Sciatic nerve (tissue), 2 donors: ENCODE results near the gene ZNF423. TPM values are rescaled to one million over a fixed set of nuclear protein-coding genes. Genes with fewer than 3 reads are reported as not detected.
"Not testable (repeated sequence)": the region's sequence is repeated elsewhere in the genome, so short reads cannot be mapped to it uniquely, and the experiment has no call there.

Experiments used
- ATAC-seq: fragments of 200-7000 bp; cut with Tn5 transposase; one replicate; pipeline ENCODE4 v1.9.1; 2020; ENCODE audit warnings: mild to moderate bottlenecking, moderate library complexity
- DNase-seq: peaks from one replicate; pipeline ENCODE4 v3.0.0-alpha.2; 2020; ENCODE audit warnings: low spot score
- intact Hi-C: fragments of 100-400 bp; cut with DNase I; formaldehyde crosslinking; loops from one replicate; pipeline ENCODE4 v1.14.2; 2022
- total RNA-seq: library from RNA; stranded (reverse); fragmentation: NEBNext Ultra II Directional; extraction: Animal tissue kit (Norgen Biotek cat#: 25700); gene quantifications from one replicate; pipeline ENCODE4 v1.2.1, GENCODE V29; 2021
- donor health status: DM: no; HTN: no; CAD: no.
- donor health status: DM: no; HTN: no; CAD: no.

The ZNF423 gene
- total RNA-seq, 1 donor from 2014 or later: 25.3 TPM

DNA sequence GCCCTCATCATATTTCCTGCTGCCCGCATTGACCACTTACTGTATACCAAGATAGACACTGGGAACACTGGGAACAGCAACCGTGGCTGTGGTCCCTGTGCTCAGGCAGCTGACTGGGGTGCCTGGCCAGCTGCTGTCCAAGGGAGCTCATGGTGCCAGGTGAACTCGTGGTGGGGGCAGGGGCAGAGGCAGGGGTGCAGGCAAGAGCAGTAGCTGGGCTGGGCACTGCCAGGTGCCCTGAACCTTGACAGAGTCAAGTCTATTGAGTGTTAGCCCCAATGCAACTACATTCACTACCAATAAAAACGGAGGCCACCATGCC lies 279.8 kb downstream of the ZNF423 start:
- no peak for ATAC-seq
- intact Hi-C loops: no loop called here
- no peak for DNase-seq

DNA sequence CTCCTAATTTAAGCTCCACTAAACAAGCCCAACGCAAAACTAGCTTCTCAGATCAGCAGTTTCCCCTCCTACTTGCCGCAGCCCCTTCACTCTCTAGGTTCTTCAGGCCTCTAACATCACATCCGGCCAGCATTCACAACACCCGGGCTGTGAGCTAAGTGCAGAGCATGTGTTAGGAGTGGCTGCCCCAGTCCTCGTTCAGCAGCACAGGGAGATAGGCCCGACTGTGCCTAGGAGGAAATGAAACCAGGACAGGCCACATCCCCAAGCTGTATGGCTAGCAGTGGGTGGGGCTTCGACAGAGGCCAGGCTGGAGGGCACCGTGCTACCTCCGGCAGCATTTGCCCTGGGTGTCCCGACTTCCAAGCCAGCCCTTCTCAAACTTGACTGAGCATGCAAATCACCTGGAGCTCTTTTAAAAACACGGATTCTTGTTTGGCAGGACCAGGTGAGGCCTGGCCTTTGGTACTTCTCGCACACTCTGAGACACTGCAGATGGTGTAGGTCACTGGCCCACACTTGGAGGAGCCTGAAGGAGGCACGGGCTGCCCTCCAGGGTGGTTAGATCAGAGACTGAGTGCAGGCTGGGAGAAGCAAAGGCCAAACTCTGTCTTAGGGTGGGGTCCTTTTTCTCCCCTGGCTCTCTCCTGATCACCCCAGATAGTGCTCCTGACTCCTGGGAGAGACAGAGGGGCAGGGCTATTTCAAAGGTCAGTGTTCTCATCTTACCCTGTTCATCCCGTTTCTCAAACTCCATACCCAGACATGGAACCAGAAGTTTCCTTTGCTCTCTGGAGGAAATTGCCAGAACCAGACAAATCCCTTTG lies 280.4 kb downstream of the ZNF423 start:
- ATAC-seq (peak; percentile 83), DNase-seq (no peak)
- intact Hi-C loops: no loop called here

DNA sequence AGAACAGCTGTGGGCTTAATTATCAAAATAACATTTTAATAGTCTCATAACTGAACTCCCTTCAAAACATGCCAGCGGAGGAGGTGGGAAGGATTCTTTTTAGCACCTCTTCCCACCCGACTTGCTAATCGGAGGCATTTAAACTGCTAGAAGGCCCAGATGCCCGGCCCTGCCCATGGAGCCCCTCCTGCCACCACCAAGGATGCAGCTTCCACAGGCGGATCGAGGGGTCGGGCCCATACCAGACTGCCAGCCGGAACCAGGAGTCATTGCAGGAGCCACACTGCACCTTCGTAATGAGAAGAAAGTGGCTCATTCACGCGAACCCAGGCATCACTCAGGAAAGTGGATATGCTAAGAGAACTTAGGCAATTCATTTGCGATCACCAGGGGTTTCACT lies 281.1 kb downstream of the ZNF423 start:
- DNase-seq (no peak), ATAC-seq (no peak)
- intact Hi-C loops: no loop called here

DNA sequence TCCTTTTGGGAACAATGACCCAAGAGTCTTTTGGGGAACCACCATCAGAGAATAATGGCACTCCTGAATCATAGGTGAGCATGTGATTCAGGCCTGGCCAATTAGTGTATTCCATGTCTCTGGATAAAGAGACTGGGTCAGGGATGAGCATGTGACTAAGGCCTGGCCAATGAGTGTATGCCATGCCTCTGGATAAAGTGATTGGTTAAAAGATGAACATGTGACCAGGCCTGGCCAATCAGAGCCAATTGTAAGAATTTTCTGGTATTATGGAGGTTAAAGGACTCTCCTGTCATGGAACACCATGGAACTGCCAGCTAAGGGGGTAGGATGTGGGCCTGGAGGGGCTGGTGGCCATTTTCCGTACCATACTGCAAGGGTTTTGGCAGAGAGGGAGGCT lies 288.0 kb downstream of the ZNF423 start:
- ATAC-seq (no peak), DNase-seq (no peak)
- intact Hi-C loops: no loop called here

DNA sequence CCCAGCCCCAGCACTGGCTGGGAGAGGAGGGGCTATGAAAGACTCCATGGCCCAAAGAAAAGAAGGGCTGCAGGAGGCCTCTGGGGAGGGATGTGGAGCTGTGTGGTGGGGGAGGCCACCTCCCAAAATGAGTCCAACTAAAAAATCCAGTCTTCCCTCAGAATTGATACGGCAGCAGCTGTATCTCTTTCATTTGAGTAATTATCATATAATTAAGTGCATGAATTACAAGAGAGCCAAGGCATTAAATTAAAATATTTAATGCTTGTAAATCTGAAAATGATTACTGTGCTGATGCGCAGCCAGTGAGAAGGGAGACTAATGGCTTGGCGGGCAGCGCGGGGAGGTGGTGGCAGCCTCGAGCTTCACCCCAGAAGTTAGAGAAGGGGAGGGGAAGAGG lies 289.5 kb downstream of the ZNF423 start:
- intact Hi-C loops: no loop called here
- no peak for DNase-seq

DNA sequence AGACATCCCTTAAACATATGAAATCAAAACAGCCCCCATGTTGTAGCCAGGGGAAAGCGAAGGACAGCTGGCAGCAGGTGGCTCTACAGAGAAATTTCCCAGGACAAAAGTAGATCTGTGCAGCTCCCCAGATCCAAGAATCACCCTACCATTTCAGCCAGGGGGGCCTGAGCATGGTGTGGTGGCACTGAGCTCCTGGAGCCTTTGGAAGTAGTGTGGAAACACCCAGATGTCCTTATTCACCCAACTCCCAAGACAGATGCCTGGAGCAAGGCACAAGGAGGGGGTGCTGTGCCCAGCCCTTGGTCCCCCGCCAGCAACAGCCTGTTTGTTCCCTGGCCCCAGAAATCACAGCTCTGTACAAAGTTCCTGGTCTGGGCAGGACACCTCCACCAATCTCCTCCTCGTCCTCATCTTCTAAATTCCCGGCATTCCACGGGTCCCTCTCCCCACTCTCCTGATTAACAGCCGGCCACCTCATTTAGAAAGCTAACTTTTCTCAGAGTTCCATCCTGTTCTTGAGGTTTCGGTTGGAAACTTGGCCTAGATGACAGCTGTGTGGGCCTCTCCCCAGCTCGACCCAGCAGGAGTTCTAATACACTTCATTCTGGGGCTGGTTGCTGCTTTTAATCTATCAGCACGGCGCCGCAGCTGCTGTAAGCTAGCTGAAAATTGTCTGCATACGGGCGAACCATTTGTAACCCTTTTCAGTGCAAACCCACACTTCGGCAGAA lies 291.2 kb downstream of the ZNF423 start:
- peak; percentile 31 for ATAC-seq

More for the DNA sequence above, 289.5 kb downstream of the ZNF423 start:
- no peak for ATAC-seq

DNA sequence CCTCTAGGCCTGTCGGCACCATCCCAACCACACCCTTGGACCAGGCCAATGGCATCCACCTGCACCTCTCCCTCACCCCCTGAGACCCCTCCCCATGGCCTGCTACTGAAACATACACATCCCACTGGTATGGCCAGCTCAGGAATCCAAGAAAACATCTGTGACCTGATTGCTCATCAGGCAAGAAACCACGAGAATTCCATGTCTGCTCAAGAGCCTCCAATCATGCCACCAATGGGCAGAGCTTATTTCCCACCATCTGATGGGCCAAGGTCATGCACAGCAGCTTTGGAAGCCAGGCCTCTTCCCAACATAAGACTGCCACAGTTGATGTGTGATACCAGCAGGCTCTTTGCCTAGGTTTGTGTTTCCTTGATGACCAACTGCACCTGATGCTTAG lies 292.2 kb downstream of the ZNF423 start:
- DNase-seq: no peak
- intact Hi-C loops: no loop called here

More for the DNA sequence above, 291.2 kb downstream of the ZNF423 start:
- no peak for DNase-seq
- intact Hi-C loops: no loop called here

DNA sequence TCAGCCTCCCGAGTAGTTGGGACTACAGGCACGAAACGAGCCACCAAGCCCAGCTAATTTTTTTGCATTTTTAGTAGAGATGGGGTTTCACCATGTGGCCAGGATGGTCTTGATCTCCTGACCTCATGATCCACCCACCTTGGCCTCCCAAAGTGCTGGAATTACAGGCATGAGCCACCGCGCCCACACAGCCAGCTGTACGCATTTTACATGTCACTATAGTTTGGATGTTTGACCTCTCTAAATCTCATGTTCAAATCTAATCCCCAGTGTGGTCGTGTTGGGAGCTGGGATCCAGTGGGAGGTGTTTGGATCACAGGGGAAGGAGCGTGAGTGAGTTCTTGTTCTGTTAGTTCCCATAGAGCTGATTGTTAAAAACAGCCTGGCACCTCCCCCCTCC lies 293.0 kb downstream of the ZNF423 start:
- DNase-seq, intact Hi-C loops, ATAC-seq: not testable (repeated sequence)

More for the DNA sequence above, 292.2 kb downstream of the ZNF423 start:
- no peak for ATAC-seq

DNA sequence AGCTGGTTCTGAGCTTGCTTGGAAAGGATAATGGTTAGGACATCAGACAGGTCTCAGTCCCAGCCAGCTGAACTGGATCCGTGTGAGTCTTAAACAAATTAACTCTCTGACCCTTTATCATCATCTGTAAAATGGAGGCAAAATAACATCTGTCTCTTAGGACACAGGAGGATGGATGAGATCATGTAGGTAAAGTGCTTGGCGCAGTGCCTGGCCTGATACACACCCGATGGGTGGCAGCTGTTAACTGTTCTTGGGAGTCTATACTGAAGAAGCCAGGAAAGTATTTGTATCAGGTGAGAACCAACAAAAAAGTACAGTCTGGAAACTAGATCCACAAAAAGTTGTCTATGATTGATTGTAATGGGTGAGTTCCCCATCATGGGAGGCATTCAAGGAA lies 293.7 kb downstream of the ZNF423 start:
- DNase-seq (no peak), ATAC-seq (no peak)
- intact Hi-C loops: no loop called here

DNA sequence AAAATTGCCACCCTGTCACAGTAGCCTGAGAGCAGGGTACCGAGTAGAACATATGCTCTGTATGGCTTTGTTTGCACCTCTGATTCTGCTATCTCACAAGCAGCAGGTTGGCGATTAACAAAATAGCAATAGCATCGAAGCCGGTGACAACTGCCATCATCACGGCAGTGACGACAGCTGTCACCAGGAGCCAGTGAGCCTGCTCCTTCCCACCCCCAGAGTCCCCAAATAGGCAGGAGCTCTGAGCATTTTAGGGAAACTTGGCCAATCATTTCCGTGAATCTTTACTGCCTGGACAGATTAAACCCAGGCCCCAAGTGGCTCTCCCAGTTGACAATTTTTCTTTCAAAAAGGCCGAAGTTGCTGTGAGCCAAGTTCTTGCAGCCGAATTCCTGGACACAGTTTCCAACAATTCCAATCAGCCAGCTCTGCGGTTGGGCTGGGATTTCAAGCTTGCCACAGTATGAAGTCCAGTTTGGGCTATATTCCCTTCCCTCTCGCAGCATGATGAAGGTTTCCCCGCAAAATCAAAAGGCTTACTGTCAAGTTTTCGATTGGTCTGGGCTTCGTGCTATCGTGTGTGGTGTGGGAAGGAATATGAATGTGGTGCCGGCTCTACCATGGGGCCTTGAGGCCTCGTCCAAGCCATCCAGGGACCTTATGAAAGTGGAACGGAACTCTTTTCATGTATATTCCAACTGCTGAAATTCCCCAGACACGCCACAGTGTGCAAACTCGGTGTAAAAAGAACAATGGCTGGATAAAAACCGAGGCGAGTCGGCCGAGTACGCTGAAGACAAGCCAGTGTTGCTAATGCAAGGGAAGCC lies 295.7 kb downstream of the ZNF423 start:
- DNase-seq (no peak), ATAC-seq (peak; percentile 81)
- intact Hi-C loops: no loop called here

DNA sequence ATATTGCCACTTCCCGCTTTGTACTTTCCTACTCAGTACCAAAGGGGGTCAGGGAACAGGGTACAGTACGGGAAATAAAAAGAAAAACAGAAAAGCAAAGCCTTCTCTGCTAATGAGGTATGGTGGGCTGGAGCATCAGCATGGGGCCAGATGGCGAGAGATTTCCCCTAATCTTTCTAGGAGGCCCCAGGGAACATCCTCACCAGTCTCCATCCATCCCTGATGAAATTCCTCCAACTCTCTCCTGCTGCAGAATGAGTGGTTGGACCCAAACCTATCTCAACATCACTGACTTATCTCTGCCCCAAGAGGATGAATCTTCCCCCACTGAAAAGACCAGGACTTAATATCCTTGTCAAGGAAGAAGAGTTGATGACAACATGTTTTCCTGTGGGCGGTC lies 296.7 kb downstream of the ZNF423 start:
- intact Hi-C loops: no loop called here
- no peak for ATAC-seq
- no peak for DNase-seq

DNA sequence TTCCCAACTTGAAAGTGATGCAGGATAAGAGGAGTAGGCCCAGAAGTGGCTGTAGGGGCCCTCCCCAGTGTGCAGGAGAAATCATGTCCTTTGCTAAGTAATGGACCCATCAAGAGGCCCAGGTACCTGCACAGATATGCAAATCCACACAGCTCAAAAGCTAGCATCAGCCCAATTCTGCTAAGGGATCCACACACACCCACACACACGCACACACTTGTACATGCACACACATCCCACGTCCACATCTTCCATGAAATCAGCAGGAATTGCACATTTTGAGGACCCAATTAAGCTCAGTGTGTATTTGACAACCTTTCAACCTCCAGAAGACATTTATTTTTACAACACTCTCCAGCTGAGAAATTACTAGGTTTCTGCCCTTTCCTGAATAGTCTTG lies 297.5 kb downstream of the ZNF423 start:
- intact Hi-C loops: no loop called here
- no peak for DNase-seq
- ATAC-seq: no peak

DNA sequence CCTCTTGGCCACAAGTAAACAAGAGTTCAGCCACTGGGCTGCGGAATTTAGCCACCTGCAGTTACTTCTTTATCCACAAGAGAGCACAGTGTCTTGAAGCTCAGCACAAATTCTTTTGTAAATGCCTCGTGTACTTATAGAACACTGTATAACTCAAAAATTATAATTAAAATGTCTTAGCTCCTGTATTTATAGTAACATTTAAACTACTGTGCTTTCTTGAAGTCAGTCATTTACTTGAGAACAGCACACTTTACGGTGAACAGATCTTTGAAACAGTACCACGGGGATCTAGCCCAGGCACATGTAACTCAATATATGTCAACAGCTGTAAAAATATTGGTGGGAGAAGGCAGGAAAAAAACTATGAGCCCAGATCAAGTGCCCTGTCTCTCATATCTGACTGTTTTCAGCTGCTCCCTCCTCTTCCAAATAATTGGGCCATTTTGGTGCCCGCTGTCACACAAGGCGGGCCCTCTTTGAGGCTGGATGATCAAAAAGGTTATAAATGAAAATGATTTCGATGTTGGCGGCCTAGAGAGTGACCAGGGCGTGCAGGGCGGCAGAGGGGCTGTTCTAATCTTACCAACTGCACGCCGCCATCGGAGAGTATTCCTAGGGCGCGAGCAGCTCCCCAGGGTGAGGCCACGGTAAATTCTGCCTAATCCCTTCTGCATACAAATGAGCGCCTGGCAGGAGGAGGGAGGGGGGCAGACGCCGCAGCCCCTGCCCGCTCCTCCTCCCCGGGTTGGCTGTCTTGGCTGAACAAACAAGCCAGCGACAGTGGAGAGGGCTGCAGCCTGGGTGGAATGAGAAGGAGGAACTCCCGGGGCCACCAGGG lies 299.1 kb downstream of the ZNF423 start:
- DNase-seq (no peak), ATAC-seq (peak; percentile 18)
- intact Hi-C loops: no loop called here

DNA sequence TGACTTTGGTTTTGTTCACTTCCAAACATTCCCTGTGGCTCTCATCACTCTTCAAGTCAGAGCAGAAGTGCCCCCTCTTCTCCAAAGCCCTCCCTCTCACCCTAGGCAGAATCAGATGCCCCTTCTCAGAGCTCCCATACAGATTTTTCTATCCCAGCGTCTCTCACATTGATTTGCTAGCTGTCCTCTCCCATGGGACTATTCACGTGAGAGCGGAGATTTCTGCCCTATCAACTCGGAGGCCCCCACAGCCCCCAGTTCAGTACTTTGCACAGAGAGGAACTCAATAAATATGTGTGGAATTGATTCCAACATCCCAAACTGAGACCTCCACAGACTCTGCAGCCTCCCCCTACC lies 299.7 kb downstream of the ZNF423 start:
- no peak for DNase-seq
- intact Hi-C loops: no loop called here
- no peak for ATAC-seq

DNA sequence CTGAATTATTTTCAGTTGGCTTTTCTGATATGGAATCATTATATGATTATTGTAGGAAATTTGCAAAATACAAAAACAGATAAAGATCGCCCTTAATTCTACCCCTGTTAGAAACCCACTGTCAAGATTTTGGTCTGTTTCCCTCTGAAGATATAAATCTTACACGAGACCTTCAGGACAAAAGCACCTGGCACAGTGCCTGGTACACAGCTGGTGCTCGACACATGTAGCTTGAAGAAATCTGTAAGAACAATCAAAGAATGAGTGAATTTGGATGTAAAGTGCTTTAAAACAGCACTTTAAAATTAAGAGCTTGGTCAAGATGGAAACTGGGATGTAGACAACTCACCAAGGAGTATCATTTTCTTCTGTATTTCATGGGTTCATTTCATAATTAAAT lies 301.2 kb downstream of the ZNF423 start:
- ATAC-seq (no peak), DNase-seq (no peak)
- intact Hi-C loops: no loop called here

DNA sequence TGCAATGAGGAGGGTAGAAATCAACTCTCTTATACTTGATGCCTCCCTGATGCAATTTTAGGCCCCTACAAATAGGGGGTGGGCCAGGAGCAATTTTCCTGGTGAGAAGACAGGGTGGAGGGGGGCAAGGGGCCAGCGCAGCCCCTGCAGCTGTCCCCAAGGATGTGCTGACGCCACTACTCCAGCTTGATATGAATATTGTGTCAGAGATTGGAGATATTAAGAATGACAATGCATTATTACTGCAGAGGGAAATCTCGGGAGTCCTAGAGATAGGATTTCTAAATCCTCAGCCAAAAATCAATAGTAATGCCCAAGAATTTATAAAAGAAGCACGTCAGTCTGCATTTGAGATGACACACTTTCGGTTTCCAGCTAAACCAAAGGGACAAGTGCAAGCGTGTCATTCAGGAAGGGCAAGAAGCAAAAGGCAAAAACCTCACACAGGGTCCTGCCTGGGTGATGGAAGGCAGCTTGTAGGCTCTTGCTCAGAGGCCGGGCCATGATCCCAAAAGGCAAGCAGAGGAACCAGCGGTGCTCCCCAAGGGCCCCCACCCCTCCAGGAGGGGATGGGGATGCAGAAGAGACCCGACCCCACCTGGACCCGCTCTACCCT lies 303.5 kb downstream of the ZNF423 start:
- ATAC-seq (no peak), DNase-seq (no peak)
- intact Hi-C loops: no loop called here

DNA sequence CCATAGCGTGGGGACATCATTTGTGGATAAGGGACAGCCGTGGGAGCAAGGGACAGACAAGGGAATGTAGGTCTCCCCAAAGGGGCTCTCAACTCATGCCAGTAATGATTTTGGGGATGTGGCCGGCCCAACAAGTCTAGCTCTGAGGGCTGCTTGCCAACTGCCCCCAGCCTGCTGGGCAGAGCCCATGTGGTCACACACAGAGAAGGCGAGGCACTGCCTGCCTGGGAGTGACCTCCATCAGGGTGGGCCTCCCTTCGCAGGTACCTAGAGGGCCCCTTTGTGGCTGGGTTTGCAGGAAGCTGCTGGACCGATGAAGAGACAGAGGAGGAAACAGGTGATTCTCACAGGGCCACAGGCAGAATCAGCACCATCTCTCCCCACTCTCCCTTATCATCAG lies 305.2 kb downstream of the ZNF423 start:
- ATAC-seq (no peak), DNase-seq (no peak)
- intact Hi-C loops: no loop called here

DNA sequence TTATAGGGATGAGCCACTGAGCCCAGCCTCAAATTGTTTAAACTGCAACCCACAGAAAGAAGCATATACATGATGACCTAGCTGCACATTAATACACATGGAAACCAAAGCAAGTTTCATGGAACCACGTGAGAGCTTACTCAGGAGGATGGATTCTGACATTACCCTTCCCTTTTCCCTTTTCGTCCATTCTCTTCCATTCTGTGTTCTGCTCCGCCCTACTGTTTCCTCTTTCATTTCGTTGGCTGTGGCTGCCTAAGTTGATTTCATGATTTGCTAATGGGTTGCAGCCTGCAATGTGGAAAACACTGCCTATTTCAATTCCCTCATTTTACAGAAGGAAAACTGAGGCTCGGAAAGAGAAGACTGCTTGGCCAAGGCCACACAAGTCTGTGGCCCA lies 305.8 kb downstream of the ZNF423 start:
- no peak for DNase-seq
- intact Hi-C loops: no loop called here
- no peak for ATAC-seq
